ENCODE results near the gene TDRD12.

DNA sequence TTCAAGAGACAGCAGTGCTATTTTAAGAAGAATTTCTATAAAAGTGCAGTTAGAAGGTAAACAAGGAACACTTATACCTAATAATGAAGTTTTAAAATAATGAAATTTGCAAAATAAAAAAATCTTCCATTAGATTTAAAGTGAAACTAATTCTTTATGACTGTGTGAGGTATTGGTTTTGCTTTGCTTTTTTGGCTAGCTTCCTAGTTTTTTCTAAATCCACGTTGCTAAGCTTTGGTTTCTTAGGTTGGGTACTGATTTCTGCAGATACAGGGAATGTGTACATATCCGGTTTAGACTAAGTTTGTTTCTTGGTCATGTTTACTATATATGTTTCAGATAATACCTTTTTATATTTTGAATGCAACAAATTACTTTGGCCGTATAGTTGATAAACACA is 90.2 kb downstream of the TDRD12 start:
- TF ChIP-seq CTCF (tag by site-specific recombination; IDR thresholded peaks at IDR 0.05) (no peak), ZSCAN18 (tag by site-specific recombination; IDR thresholded peaks at IDR 0.05) (no peak), ZNF133 (tag by site-specific recombination; IDR thresholded peaks at IDR 0.05) (no peak), EGR2 (tag by site-specific recombination; IDR thresholded peaks at IDR 0.05; ENCODE audit: low read depth) (no peak), ZNF501 (tag by site-specific recombination; IDR thresholded peaks at IDR 0.05) (no peak), ZNF398 (tag by site-specific recombination; IDR thresholded peaks at IDR 0.05) (no peak), YY1 (tag by site-specific recombination; IDR thresholded peaks at IDR 0.05) (no peak), OSR2 (tag by site-specific recombination; IDR thresholded peaks at IDR 0.05) (no peak), ZNF623 (tag by site-specific recombination; IDR thresholded peaks at IDR 0.05) (no peak), ZNF274 (IDR thresholded peaks at IDR 0.05; ENCODE audit: low read length) (no peak), ZNF274 (tag by site-specific recombination; IDR thresholded peaks at IDR 0.05; ENCODE audit: borderline replicate concordance) (no peak), ZNF558 (tag by site-specific recombination; IDR thresholded peaks at IDR 0.05) (no peak), SETDB1 (IDR thresholded peaks at IDR 0.05; ENCODE audit: insufficient read length, low read length) (no peak)
- TF ChIP-seq, protein P1, sequence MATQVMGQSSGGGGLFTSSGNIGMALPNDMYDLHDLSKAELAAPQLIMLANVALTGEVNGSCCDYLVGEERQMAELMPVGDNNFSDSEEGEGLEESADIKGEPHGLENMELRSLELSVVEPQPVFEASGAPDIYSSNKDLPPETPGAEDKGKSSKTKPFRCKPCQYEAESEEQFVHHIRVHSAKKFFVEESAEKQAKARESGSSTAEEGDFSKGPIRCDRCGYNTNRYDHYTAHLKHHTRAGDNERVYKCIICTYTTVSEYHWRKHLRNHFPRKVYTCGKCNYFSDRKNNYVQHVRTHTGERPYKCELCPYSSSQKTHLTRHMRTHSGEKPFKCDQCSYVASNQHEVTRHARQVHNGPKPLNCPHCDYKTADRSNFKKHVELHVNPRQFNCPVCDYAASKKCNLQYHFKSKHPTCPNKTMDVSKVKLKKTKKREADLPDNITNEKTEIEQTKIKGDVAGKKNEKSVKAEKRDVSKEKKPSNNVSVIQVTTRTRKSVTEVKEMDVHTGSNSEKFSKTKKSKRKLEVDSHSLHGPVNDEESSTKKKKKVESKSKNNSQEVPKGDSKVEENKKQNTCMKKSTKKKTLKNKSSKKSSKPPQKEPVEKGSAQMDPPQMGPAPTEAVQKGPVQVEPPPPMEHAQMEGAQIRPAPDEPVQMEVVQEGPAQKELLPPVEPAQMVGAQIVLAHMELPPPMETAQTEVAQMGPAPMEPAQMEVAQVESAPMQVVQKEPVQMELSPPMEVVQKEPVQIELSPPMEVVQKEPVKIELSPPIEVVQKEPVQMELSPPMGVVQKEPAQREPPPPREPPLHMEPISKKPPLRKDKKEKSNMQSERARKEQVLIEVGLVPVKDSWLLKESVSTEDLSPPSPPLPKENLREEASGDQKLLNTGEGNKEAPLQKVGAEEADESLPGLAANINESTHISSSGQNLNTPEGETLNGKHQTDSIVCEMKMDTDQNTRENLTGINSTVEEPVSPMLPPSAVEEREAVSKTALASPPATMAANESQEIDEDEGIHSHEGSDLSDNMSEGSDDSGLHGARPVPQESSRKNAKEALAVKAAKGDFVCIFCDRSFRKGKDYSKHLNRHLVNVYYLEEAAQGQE (tag by site-specific recombination; IDR thresholded peaks at IDR 0.05) = no peak
